ENCODE measurements around the gene KRT31.
"Not testable (repeated sequence)": the region's sequence is repeated elsewhere in the genome, so short reads cannot be mapped to it uniquely, and the experiment has no call there.

The KRT31 gene

DNA sequence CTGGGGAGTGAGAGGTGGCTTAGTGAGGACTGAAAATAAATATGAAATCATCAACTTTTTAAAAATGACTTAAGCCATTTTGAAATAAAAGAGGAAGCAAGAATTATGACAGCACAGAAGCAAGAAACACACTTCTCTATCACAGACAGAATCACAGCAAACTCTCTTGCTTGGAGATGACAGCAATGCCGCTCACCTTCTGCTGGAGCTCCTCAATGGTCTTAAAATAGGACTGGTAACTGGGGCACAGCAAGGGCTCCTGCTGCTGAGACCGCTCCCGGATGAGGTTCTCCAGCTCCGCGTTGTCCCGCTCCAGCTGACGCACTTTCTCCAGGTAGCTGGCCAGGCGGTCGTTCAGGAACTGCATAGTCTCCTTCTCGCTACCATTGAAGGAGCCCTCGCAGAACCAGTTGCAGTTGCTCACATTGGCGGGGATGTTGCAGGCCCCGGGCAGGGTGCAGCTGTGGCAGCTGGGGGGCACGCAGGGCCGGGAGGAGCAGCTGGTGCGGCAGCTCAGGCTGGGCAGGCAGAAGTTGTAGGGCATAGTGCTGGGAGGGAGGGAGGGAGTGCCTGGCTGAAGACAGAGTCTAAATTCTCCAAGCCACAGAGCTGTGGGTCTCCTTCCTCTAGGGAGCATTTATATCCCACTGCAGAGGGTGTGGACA is at the start of gene KRT31:
Gene KRT31, minus strand, starts transcription at position 613 of the 665 bp plus-strand sequence. Its CDS starts 69 bp downstream, at position 544.
- DNase-seq = no peak

DNA sequence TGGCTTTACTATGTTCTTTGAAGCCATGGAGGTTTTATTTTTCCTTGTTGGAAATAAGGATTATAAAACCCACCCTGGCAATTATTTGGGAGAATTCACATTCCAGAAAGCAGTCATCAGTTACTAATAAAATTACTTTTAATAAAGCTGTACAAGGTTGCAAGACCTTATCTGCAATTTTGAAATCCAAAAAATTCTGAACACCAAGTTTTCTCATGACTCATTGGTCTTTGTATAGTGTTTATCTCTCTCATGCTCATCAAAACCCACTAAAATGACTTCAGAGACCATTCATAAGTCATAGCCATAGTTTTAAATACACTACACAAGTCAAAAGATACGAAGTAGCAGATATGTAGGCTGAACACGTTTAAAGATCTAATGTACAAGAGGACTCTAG is 49.4 kb upstream of the KRT31 start:
- DNase-seq = no peak

DNA sequence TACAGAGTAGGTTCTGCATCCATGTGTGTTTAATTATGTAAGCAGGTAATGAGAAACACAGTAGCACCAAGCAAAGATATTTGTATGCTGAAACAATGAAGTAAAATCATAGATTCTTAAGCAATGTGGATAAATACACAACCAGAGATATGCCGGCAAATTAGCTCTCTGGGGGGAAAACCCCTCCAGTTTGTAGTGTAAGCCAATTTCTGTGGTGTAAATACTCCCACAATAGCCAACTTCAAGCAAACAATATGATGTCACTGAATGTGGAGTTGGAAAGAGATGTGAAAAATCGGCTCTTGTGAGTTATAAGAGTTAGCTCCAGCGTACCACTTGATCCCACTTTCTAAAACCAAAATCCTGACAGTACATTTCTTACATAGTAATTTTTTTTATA is 47.2 kb upstream of the KRT31 start:
- no peak for DNase-seq

DNA sequence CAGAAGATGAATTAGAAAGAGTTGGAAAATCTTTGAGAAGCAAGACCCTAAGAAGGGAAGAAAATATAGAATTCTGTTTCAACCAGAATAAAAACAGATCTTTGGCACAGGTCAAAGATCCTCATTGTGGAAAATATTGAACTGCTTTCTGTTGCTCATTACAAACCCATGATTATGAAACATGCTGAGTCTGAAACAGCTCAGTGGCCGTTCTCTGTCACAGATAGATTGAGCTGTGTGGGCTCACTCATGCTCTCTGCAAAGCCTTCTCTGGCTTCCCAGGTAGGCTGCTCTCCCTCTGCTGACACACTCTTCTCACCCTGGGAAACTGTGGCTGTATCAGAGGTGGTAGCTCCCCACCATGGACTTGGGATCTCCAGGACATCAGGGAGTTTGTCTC is 46.8 kb upstream of the KRT31 start:
- no peak for DNase-seq

DNA sequence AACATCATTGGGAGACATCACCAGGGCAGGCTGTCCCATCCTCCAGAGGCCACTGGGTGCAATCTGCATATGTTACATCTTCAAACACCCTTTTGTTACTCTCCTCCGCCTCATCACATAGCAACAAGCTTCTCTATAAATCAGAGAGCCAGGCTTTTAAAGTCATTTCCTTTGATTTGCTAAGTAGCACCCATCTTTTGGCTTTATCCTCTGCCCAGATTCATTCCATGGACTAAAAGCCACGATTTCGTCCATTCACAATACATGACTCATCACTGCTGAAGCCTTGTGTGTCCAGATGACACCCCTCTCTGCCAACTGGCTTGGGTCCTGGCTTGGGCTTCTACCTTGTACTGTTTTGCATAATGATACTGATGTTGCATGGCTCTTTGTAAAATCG is 45.3 kb upstream of the KRT31 start:
- no peak for DNase-seq

DNA sequence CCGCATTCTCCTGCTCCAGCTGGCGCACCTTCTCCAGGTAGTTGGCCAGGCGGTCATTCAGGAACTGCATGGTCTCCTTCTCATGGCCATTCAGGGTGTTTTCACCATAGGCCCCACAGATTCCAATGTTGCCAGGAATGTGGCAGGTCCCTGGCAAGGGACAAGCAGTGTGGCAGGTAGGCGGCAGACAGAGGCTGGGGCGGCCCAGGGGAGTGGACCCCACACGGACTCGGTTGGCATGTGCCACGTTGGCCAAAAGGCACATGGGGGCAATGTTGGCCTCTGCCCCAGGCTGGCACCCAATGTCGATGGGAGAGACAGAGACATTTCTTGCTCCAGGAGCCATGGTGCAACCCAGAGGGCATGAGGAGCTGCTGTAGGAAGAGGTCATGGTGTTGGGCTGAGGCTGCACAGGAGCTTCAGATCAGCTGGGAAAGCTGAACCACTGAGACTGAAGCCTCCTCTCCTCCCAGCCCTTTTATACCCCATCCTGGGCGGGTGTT is 43.2 kb upstream of the KRT31 start, which contains the start of gene KRT38:
Gene KRT38, minus strand, starts transcription at position 453 of the 503 bp plus-strand sequence. Its CDS starts 62 bp downstream, at position 391.
- no peak for DNase-seq

DNA sequence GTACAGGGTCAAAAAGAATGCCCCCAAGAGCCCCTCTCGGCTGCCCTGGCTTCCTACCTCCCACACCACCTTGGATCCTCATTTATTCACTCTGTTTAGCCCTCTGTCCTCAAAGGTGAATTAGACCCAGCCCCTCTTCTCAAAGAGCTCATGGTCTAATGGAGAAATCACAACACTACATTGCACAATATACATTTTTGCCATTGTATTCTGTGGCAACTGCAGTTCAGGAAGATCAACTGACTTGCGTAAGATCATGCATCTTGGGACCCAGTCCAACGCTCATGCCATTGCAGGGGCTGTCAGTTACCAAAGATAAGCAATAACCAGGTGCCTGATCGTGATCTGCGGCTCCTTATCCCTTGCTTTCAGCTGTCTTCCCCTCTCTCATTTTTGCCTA is 42.0 kb upstream of the KRT31 start:
- no peak for DNase-seq

DNA sequence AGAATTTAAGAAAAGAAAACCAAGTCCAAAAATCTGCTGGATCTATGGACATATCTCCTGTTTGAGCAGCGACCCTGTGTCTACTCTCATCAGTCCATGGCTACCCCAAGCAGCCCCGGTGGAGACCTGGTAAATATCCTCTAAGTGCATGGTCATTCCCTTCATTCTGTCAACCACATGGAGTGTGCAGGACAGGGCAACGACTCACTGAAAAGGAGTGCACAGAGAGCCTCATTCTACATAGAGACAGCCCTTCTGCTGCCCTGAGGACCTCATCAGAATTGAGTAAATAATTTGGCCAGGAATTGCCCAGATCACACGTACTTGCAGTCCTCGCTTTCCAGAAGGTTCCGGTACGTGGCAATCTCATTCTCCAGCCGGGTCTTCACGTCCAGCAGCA is 40.4 kb upstream of the KRT31 start:
- no peak for DNase-seq

DNA sequence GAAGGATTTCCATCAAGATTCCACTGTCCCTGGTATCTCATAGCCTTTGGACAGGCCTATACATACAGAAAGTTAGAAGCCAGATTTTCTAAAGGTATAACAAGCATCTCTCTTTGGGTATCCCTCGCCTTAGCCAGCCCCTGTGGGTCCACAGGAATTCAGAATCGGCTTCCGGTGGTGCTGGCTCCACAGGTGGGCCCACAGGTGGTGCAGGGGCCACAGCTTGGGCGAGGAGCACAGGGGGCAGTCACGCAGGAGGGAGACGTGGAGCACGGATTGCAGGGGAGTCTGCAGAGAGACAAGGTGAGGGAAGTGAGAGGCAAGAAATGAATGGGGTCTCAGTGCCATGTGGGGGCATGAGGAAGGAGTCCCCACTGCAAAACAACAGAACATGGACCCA is 39.8 kb upstream of the KRT31 start:
- no peak for DNase-seq

DNA sequence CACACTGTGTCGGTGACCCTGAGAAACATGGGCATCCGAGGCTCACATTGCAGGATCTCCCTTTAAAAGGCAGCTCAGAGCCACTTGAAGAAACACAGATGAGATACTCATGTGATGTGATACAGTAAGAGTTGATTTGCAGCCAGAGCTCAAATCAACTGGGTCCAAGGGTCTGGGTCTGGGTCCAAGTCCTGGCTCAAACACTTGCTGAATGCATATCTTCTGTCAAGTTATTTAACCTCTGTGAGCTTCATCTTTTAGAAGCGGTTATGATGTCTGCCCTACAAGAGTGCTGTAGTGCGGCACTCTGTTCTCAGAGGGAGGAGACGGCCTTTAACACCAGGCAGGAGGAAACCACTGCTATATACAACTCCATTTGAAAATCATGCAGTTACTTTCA is 37.0 kb upstream of the KRT31 start:
- no peak for DNase-seq

DNA sequence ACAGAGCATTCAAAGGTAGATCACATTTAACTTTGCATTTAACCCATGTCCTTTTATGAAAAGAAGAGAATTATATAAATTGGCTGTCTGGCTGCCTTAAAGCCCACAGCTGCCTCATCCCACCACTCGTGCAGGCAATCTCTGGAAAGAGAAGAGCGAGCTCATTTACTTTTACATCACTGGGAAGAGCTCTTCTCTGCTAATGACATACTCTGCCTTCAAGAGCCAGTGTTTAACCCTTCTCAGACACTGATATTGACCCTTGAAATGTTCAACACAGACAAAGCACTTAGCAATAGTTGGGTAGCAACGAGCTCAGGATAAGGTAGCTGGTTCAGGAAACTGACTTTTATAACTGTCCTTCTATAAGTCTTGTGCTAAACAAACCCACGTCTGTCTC is 36.6 kb upstream of the KRT31 start:
- DNase-seq = no peak

DNA sequence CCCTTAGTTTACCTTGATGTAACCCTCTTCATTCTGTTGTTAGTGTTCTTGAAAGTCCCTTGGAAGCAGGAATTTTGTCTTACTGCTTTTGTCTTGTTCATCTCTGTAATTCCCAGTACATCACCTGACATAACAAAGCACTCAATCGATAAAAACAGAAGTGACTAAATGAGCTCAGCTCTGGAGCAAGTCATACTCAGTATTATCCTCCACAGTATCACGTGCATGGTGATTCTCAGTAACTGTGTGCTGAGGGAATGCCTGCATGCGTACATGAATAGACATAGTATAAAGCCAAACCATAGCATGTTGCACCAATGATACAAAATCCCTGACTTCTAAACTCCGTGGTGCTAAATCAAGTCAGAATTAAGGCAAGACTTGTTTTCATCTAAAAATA is 36.2 kb upstream of the KRT31 start:
- DNase-seq = no peak

DNA sequence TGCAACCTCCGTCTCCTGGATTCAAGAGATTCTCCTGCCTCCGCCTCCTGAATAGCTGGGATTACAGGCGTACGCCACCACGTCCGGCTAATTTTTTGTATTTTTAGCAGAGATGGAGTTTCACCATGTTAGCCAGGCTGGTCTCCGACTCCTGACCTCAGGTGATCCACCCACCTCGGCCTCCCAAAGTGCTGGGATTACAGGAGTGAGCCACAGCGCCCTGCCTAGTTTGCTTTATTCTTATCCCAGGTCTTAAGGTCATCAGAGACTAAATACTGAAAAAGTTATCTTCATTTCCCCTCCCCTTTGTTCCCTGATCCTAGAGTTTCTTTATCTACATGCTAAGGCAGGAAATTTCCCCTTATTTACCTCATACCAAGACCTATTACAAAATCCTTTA is 33.0 kb upstream of the KRT31 start:
- DNase-seq = not testable (repeated sequence)

DNA sequence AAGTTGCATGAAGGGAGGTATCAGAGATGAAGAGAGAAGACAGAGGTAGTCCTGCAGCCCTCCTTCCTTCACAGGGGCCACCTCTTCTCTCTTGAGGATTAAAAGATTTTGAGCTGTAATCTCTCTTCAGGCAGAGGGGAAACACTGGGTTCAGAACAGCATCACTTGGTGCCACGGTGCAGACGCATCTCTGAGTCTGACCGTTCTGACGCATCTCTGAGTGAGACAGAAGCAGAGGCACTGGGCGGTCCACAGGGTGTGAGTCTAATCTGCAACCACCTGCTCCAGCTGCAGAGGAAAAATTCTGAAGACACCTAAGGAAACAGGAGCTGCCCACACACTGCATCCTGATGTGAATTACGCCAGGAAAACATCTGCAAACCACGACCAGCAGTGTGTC is 32.3 kb upstream of the KRT31 start:
- no peak for DNase-seq

DNA sequence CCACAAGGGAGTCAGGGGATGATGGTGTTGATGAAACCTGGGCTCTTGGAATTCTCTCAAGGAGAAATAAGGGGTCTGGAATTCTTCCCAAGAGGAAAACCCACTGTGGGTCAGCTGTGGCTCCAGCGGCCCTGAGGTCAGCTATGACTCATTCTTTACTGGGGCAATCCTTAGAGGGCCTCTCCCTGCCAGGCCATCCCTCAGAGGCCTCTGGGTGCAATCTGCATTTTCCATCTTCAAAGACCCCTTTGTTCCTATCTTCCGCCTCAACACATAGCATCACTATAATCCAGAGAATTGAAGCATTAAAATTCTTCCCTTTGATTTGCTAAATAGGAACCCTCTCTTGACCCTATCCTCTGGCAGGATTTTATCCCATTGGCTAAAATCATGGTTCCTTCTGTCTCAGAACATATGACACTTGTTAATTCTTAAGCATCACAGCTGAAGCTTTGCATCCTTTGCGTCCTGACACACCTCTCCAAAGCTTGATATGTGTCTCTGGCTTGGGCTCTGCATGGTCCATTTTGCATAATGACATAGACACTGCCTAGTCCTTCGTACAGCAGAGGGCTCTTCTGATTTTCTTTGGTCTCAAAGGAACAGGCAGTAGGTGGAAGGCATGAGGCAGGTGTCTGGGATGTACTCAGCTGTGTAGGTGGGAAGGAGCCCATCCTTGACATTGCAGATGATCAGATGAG is 31.3 kb upstream of the KRT31 start:
- no peak for DNase-seq

DNA sequence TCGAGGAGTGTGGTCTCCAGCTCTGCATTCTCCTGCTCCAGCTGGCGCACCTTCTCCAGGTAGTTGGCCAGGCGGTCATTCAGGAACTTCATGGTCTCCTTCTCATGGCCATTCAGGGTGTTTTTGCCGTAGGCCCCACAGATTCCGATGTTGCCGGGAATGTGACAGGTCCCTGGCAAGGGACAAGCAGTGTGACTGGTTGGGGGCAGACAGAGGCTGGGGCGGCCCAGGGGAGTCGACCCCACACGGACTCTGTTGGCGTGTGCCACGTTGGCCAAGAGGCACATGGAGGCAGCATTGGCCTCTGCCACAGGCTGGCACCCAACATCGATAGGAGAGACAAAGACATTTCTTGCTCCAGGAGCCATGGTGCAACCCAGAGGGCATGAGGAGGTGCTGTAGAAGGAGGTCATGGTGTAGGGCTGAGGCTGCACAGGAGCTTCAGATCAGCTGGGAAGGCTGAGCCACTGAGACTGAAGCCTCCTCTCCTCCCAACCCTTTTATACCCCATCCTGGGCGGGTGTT is 26.8 kb upstream of the KRT31 start, which contains the start of gene KRT37:
Gene KRT37, minus strand, starts transcription at position 475 of the 525 bp plus-strand sequence. Its CDS starts 62 bp downstream, at position 413.
- no peak for DNase-seq

DNA sequence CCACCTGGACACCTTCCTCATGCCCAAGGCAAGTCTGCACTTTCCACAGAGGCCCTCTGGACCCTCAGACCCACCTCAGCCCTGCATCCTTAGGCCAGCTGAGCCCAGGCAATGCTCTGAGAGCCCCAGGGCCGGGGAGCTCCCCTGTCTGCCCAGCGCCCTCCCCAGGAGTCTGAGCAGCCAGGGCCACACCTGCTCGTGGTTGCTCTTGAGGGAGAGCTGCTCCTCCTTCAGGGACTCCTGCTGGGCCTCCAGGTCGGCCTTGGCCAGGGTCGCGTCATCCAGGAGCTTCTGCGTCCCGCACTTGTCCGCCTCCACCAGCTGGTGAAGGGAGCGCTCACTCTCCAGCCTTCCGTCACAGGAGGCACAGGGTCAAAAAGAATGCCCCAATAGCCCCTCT is 25.2 kb upstream of the KRT31 start:
- not testable (repeated sequence) for DNase-seq

DNA sequence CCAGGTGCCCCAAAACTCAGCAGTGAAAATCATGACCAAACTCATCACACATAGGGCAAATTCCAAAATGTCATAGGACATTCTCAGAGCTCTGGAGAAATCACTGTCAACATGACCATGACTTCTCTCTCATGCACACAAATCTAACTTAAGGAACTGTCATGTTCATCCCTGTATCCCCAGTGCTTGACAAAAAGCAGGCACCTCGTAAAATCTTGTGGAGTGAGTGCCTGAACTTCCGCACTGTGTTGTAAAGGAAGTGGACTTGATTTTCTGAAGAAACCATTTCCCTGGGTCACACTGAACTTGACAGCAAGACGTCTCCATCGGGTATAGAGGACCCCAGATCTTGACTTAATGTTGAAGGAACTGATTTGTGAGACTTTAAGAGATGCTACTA is 24.2 kb upstream of the KRT31 start:
- DNase-seq = no peak

DNA sequence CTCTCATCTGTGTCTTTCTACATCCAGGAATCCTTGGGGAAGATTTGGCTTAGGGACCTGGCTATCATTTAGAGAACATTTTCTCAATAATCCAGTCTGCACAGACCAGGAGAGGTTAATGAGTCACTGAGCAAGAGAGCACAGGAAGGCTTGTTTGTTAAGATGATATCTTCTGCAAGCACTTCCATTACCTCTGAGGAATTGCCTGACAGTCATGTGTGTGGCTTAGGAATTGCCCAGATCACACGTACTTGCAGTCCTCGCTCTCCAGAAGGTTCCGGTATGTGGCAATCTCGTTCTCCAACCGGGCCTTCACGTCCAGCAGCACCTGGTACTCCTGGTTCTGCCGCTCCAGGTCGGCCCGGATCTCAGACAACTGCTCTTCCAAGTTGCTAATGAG is 23.7 kb upstream of the KRT31 start:
- DNase-seq = no peak

DNA sequence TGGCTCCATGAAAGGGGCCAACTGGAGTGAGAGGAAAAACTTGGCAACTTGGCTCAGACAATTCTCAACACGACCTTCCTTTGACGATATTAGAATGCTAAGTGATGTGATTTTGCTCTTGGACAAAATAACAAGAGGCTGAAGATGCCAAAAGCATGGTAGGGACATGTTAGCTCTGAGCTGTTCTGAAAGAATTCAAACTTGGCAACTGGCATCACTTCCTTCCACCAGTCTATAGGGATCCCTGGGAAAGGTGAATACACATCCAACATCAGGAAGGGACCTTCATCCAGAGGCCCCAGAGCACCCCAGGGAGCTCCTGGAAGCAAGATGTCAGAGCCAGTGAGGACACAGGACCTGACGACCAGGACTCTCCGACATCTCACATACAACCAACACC is 22.7 kb upstream of the KRT31 start:
- no peak for DNase-seq

DNA sequence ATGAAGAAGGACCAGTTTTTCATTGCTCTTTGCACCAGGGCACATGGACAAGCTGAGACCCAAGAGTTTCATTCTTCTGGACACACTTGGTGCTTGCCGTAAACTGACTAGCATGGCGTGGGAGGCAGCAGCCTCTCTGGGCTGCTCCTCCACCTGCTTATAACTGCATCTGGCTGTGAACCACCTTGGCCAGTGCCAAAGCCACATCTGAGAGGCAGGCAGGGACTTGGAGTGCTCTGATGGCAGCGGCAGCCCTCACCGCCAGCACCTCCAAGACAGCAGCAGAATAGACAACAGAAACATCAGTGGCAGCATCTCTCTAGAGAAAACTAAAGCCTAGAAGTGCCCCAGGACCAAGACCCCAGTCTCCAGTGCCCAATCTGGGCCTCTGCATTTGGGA is 22.3 kb upstream of the KRT31 start:
- DNase-seq = no peak

DNA sequence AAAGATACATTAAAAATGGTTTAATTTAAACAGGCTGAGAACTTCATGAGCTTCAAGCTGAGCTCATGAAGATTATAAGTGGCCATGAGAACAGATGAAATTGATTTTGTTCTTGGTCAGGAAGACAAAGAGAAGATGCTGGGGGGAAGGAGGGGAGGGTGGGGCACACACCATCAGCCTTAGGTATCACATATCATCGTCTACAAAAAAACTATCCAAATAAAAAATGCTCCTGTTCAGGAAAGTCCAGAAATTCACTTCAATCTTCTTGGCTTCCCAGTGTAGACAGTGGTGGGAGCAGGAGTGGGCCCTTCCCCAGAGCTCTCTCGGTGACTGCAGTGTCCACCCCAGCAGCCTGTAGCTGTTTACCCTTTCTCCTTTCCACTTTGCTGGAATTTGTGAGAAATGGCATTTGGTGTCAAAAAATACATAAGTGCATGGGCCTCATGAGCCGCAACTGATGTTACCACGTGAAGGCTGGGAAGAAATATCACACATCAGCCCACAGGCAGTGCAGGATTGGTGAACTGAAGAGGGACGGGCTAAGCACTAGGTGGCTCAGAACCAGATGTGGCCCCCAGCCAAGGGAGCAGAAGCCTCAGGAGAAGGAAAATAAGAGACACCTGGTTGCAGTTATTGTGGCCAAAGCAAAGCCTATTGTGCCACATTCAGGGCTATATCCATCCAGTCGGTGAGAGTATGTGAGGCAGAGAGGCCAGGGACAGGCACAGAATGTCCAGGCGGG is 20.9 kb upstream of the KRT31 start:
- no peak for DNase-seq

DNA sequence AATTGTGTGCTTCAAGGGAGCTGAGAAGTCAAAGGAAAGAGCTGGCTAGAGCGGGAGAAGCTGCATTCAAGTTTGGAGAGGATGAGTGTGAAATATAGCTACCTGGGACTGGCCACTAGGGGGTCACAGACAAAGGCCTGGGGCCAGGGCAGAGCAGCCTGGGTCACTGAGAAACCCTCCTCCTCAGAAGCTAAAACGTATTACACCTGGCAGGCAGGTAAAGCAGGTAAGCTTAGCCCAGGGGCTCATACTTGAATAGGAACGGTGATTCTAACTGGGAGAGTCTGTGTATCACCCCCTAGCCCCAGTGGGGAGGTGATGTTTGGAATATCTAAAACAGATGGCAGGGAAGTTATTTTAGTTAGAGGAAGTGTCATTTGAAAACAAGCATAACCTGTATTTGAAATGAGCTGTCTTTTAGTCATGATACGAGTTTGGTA is 20.2 kb upstream of the KRT31 start:
- DNase-seq = no peak
